HG02885 (cell line): ENCODE data around the gene APOL3.
"Not testable (repeated sequence)": the region's sequence is repeated elsewhere in the genome, so short reads cannot be mapped to it uniquely, and the experiment has no call there.

Experiments used
- ATAC-seq: cut with Tn5 transposase; IDR thresholded peaks from one replicate; pipeline ENCODE4 v1.9.1; 2021; ENCODE audit warnings: mild to moderate bottlenecking; ENCODE audit not compliant: unreplicated experiment, poor library complexity

APOL3 gene

DNA sequence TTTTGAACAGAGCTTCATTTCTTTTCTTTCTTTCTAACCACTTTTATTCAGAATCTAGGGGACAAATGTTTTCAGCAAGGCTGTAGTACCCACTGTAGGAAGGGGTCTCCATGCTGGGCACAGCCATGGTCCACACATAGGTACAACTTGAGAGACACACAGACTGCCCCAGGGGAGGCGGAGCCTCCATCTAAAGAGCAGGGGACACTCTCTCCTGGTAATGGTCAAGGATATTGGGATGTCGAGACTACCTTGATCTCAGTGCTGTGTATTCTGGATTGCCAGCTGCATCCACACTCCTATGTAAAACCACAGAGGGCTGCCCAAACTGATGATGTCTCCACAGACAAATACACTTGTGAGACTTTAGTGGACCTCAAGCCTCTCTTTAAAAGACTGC is 2.9 kb upstream of the APOL3 start:
- ATAC-seq = no peak

DNA sequence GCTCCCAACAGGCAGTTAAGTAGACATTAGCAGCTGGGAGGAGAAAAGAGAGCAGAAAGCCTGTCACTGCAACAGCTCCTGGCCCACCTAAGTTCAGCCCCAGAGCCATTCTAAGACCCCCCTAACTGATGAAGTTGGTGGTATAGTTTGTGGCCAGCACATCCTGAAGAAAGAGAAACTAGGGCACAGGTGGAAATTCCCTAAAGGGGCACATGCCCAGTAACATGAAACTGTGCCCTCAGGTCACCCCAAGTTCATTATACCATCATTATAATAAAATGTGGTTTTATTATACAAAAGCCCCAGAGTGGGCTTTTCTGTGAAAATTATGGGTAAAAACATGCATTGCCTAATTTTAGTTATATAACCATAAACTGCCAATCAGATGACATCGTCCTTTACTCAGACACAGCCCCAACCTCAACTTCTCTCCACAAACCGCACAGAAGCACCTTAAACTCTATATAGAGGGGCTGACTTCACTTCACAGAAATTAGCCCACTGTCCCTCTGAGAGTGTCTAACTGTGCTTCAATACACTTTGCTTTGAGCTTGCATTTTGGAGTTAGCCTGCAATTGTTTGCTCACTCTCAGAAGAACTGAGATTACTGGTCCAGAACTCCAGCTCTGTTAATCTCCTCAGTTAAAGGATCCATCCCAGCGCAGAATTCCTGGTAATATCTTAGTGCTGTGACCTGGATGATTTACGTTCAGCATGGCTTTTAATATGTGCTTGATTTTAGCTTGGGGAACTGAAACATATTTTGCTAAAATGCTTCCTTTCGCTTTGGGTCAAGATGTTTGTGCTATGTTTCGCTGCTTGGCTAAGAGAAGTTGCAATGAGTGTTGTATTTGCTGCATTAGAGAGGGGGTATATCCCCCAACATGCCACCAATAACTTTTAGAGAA is 1.8 kb upstream of the APOL3 start:
- ATAC-seq = peak; percentile 63

DNA sequence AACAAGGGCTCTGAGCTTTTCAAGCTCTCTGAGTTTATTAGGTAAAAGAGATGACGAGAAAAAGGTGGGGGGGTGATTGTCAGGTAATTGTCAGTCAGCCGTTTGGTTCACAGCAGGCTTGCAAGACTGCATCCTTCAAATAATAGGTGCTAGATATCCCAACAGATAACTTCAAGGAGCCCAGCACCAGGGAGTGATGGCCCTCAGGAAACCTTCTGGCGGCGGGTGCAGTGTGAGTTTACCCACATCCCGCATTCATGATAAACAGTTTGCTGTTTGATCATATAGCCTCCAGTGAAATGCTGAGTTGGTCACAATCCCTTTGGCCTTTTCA is 1.2 kb upstream of the APOL3 start:
- ATAC-seq = not testable (repeated sequence)

DNA sequence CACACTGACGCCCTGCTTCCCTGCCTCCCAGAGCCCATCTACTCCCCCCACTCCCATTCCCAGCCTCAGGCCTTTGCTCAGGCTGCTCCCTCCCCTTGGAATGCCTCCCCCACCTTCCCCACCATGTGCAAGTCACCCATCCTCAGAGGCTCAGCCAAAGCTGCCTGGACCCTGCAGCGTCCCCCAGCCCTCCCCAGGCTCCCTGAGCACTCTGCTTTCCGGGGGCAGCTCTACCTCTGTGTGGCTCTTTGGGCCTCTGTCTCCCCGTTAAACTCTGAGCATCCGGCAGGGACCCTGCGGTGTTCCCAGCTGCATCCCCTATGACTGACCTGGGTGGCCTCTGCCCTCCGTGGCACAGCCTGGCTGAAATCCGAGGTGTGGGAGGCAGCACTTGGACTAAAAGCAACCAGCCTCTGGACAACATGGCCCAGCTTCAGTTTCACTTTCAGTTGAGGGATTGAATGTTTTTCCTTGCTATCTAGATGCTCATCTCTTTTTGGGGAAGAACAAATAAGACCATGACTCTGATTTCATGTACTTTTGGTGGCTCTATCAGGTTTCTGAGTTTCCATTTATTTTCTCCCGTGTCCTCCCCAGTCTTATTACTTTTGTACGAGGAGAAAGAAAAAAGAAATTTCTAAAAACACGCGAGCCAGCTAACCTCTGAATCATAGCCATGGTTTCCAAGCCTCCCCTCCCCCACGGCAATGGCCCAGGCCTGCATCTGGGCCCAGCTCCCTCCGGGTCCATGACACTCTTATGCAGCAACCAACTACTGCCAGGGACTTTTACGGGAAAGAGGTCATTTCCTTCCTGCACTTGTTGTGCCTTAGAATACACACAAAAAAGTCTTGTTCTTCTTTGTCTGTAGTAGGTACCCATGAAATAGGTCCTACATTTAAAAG is 3.8 kb downstream of the APOL3 start:
- no peak for ATAC-seq

DNA sequence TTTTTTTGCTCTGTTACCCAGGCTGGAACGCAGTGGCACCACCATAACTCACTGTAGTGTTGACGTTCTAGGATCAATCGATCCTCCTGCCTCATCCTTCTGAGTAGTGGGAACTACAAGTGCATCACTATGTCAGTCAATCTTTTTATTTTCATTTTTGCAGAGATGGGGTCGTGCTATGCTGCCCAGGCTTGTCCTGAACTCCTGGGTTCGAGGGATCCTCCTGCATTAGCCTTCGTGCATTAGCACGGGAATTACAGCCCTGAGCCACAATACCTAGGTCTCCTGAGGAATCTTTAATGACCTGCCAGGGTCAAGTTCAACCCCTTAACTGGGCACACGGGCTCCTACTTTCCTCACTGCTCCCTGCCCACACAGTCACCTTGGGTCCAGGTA is 4.4 kb downstream of the APOL3 start:
- no peak for ATAC-seq

DNA sequence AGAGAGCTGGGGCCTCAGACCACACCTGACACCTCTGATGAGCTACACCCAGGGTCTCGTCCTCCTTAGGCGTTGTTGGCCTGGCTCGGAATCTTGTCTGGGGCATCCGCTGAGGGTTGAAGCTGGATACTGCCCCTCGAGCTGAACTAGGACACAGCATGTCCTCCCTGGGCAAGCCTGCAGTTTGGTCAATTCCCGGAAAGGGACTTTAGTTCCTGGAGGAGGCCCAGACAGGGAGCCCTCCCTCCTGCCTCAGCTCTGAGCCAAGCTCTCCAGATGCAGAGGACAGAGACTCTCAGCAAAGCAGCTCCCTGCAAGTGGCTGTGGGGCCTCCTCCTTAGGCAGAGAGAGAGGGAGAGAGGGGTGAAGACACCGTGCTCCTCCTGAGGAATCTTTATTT is 4.9 kb downstream of the APOL3 start:
- ATAC-seq = no peak

DNA sequence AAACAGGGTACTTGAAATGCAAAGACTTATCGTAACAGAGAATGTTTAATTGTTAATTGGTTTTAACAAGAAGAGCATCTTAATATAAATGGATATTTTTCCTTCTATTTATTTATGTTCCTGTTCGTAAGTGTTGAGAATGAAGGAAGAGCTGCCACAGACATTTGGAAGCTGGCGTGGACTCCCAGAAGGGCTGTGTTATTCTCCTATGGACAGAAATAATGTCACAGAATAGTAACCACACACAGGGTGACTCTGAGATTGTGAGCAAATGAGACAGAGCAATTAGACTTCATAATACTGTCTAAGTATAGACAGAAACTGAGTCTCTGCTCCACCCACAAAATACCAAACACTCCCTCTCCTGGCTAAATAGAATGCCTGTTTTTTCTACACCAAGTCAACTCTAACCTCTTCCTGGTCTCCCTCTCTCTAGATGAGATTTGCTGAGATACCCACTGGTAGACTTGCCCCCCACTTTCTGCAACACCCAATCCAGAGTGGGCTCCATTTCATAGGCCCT is 6.1 kb downstream of the APOL3 start:
- ATAC-seq = no peak

DNA sequence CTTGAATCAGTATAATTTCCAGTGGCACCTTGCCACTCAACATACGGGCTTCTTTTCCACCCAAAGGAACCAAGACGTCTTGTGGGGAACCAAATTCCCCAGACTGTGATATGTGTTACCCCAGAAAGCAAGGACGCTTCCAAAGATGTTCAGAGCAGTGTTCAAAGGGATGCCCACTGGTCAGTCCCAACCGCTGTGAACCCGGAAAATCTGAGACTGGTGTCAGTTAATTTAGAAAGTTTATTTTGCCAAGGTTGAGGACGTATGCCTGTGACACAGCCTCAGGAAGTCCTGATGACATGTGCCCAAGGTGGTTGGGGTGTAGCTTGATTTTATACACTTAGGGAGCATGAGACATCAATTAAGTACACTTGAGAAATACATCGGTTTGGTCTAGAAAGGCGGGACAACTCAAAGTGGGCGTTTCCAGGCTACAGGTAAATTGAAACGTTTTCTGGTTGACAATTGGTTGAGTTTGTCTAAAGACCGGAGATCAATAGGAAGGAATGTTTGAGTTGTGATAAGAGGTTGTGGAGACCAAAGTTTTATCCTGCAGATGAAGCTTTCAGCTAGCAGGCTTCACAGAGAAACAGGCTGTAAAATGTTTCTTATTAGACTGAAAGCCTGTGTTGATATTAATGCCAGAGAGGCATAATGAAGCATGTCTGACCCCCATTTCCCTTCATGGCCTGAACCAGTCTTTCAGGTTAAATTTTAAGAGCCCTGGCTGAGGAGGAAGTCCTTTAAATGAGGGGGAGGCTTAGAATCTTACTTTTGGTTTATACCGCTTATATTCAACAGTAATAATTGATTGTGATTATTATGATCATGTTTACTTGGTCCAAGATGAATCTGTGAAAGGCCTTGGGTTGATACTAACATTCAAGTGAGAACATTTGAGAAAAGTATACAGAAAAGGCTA is 6.8 kb downstream of the APOL3 start:
- no peak for ATAC-seq

DNA sequence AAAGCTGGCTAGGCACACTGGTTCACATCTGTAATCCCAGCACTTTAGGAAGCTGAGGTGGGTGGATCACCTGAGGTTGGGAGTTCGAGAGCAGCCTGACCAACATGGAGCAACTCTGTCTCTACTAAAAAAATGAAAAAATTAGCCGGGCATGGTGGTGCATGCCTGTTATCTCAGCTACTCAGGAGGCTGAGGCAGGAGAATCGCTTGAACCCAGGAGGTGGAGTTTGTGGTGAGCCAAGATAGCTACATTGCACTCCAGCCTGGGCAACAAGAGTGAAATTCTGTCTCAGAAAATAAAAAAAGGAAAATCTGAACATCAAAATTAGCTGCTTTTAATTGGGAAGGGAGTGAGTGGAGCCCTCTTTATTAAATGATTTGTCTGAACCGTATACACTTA is 7.7 kb downstream of the APOL3 start:
- not testable (repeated sequence) for ATAC-seq

DNA sequence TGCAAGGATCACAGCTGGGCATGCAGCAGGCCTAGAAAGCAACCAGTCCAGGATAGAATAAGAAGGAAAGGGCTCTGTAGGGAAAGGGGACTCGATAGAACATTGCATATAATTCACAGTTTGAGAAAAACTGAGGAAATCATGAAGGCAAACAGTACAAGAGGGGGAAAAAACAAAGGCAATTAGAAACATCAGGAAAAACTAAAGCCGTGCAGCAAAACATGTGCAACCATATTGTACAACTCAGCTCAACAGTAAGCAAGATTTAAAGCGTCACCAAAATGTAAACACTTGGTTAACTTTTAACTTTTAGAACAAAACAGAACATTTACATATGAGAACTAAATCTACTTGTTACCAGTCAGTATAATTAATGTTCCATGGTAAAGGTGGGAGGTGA is 8.5 kb downstream of the APOL3 start:
- ATAC-seq = no peak

DNA sequence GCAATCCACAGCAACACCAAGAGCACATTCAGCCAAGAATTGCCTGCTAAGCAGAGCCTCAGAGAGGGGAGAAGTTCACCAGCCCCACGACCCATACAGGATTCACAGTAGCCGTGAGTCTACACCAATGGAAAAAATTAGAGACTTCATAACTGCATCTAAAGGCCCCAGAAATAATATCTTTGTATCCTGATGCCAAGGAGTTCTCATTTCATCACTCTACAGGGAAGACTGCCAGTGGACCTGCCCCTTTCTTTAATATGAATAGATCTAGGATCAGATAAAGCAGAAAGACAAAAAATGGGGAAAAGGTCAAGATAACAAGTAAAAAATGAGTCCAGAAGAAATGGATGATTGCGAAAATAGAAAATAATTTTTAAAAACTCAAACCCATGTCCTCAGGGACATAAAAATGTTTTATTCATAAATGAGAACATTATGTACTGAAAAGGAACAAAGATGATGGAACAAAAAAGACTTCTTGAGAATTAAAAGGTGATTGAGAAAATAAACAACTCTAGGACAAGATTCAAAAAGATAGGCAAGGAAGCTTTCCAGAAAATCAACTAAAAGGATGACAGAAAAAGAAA is 9.5 kb downstream of the APOL3 start:
- ATAC-seq = no peak

DNA sequence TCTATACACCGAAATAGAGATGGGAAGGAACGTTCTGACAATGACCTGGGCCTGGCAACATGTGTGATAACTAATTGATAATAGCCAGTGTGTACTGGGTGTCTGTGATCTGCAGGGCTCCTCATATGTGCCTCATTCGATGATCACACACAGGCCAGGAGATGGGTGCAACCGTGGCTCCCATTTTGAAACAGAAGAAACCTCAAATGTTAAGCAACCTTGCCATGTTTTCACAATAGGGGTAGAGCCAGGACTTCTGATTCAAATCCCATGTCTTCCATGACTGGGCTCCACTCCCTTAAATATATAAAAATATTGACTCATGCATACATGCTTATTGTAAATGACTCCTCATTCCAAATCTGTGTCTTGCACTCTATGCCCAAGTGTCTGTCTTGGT is 11.1 kb downstream of the APOL3 start:
- ATAC-seq = no peak

DNA sequence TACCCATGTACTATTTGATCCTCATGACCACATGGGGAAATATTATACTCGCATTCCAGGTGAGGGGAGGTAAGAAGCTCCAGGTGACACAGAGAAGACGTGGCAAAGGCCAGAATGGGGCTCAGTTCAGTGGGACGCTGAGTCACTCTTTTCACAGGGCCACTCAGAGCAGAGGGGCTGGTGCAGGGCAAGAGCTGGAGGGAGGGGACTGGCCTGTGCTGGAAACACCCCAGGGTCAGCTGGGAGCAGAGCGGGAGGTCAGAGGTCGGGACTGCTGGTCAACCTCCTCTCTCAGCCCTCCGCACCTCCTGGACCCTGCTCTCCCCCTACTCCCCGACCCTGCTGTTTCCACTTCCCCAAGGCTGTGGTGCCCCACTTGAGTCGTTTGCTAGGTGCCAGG is 12.1 kb downstream of the APOL3 start:
- no peak for ATAC-seq

DNA sequence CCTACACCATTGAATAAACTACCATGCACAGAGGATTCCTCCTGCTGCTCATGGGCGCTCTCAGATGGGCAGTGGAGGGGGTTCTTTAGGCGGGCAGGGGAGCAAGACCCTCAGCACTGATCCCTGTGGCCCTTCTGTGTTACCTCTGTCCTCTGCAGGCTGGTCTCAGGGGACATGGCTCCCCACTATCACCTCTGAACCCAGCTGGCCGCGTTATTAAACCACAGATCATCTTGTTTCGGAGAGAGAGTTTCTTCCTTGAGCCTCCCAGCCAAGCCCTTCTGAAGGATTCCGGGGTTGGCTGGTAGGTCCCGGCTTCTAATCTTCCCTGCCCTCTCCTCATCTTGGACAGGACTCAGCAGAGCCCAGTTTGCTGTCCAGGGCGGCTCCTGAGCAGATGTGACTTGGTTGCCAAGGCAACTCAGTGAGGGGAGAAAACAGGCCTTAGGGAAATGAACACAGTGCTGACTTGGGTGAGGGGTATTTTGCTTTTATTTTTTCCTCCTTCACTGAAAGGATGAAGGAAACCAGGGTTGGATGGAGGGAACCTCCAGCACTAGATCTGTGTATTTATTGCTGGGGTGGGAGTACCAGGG is 13.3 kb downstream of the APOL3 start:
- no peak for ATAC-seq

DNA sequence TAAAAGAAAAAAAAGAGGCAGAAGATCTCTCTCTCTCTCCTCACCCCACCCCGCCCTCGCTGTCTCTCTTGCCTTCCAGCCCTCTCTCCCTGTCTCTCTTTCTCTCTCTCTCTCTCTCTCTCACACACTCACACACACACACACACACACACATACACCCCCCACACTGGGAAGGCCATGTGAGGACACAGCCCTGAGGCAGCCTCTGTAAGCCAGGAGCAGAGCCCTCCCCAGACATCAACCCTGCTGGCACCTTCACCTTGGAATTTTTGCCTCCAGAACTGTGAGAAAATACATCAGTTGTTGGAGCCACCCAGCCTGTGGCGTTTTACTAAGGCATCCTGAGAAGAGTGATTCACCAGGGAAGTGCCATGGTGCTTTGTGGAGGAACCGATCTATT is 14.7 kb downstream of the APOL3 start:
- no peak for ATAC-seq

DNA sequence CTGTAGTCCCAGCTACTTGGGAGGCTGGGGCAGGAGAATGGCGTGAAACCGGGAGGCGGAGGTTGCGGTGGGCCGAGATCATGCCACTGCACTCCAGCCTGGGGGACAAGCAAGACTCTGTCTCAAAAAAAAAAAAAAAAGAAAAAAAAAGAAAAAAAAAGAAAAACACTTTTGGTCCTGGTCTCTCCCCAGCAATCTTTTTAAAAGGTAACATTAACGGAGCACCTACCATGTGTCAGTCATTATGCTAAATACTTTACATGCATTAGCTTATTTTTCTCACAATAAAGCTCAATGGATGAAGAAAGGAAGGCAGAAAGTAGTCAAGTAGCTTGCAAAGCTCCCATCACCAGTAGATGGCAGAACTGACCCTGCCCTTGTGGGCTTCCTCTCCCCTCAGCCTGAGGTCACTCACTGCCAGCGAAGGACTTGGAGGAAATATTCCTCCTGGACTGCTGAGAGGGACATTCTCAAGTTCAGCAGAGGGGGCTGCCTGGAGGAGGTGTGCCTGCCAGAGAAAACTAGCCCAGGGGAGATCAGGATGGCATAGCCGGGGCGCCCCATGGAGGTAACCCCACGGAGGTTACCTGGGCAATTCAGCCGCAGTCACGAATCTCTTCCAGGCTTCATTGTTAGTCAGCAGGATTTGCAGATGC is 15.5 kb downstream of the APOL3 start:
- no peak for ATAC-seq

DNA sequence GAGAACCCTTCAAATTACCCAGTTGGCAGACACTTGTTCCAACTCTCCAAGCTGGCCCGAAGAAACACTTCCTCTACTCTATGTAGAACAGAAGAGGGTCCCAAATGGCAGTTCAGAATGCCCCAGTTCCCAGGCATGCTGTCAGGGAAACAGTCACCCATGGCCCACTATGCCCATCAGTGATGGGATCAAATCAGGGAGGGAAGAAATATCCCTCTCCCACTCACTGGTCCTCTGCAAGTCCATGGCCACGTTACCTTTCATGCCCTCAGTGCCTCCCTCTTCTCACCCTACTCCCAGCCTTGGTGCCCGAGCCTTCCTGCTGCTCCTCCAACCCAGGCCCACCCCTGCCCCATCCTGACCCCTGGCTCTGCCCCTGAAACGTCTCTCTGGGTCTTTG is 16.6 kb downstream of the APOL3 start:
- ATAC-seq = no peak

DNA sequence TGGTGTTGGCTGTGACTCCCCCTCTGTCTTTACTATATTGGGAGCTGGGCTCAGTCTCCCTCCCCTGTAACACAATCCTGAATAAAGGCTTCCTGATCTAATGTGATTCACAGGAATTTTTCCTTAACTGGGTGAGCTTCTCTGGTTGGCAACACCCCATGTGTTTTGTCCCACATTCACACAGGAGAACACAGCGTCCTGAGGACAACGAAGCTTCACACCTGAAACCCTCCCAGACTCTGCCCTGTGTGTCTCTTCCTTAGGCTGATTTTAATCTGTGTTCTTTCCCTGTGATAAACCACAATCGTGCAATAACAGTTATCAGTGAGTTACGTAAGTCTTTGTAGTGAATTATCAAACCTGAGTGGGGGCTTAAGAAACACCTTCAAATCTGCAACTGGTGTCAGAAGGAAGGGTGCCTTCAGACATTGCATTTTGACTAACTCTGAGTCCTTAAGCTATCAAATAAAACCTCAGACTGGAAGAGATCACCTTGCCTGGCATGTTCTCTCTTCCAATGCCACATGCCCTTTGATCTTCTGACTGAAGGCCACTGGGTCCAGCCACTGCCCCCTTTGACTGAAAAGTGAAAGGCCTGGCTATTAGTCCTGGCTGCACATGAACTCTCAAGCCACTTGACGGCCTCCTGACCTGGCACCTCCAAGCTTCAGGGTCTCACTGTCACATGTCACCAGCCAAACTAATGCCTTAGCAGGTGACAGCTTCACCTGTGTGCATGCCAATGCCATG is 17.3 kb downstream of the APOL3 start:
- no peak for ATAC-seq
